Activated naive CD4-positive, alpha-beta T cell treated with anti-CD3 and anti-CD28 coated beads, Interleukin-2, amount 50 U/mL, for 24 hours (primary cell): ENCODE results near the gene RNF11.

ENCODE experiments used
- H3K27ac Mint-ChIP-seq: one replicate; pipeline ENCODE4 v1.8.0; 2021; ENCODE audit warnings: mild to moderate bottlenecking, mixed read lengths
- H3K27me3 Mint-ChIP-seq: one replicate; pipeline ENCODE4 v1.8.0; 2021; ENCODE audit warnings: mixed read lengths
- H3K36me3 Mint-ChIP-seq: one replicate; pipeline ENCODE4 v1.8.0; 2021; ENCODE audit warnings: mixed read lengths
- H3K4me1 Mint-ChIP-seq: one replicate; pipeline ENCODE4 v1.8.0; 2021; ENCODE audit warnings: mixed read lengths
- H3K4me3 Mint-ChIP-seq: one replicate; pipeline ENCODE4 v1.8.0; 2021; ENCODE audit warnings: mild to moderate bottlenecking, mixed read lengths
- H3K9me3 Mint-ChIP-seq: one replicate; pipeline ENCODE4 v1.8.0; 2021; ENCODE audit warnings: mixed read lengths

Gene RNF11

DNA sequence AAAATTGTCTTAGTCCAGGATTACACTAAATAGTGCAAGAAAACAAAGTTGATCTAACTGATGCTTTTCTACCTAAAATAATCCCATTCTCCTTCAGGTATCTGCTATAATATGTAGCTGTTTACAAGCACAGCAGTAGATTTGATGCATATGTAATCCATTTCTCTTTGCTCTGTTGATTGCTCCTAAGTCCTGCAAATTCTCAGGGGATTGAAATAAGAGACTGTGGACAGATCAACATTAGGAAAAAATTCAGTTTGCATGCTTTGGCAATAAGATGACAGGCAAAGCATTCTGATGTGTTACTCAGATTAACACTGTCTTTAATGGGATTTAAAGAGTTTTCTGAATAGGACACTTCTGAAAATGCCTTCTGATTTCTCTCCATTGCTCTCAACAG, 34.7 kb downstream of the RNF11 start:
- Mint-ChIP-seq H3K9me3 (no peaks in the 10 kb centered on the region), H3K4me3 (no peak overlapping the region), H3K27me3 (no peaks in the 10 kb centered on the region), H3K4me1 (peaks cover 24% of the 10 kb centered on the region), H3K27ac (no peak overlapping the region), H3K36me3 (peaks cover 10% of the 10 kb centered on the region)

DNA sequence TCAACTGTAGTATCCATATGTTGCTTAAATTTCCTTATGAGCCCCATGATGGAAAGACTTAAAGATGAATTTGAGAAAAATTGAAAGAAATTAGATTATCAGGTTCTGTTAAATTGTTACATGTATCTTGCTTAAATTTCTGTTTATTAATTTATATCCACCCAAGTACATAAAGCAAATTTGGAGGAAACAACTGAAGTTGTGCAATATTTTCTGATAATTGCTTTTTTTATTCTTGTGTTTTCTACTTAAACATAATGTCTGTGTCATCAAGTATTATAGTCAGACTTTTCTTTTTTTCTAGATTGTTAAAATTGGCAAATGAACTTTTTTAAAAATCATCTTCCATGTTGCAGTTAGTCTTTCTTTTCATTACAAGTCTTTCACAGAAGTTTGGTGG, 36.8 kb downstream of the RNF11 start:
- H3K27me3 Mint-ChIP-seq = no peaks in the 10 kb centered on the region
- H3K36me3 Mint-ChIP-seq = peaks cover 9% of the 10 kb centered on the region
- no peak overlapping the region for H3K27ac Mint-ChIP-seq
- H3K9me3 Mint-ChIP-seq = no peaks in the 10 kb centered on the region
- peaks cover 8% of the 10 kb centered on the region for H3K4me1 Mint-ChIP-seq
- H3K4me3 Mint-ChIP-seq = no peak overlapping the region

DNA sequence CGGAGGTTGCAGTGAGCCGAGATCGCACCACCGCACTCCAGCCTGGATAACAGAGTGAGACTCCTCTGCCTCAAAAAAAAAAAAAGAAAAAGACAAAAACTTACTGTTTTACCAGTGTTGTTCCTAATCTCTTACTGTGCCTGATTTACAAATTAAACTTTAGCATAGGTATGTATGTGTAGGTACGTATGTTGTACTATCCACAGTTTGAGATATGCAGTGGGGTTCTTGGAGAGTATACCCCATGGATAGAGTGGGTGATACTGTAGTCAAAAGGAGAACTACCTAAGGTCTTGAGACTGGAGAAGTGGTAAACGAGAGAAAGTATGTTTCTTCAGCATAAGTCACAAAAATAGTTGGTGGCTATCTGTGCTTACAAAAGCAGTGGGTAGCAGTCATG, 38.6 kb downstream of the RNF11 start:
- no peaks in the 10 kb centered on the region for H3K27me3 Mint-ChIP-seq
- no peak overlapping the region for H3K4me3 Mint-ChIP-seq
- H3K36me3 Mint-ChIP-seq = peaks cover 8% of the 10 kb centered on the region

DNA sequence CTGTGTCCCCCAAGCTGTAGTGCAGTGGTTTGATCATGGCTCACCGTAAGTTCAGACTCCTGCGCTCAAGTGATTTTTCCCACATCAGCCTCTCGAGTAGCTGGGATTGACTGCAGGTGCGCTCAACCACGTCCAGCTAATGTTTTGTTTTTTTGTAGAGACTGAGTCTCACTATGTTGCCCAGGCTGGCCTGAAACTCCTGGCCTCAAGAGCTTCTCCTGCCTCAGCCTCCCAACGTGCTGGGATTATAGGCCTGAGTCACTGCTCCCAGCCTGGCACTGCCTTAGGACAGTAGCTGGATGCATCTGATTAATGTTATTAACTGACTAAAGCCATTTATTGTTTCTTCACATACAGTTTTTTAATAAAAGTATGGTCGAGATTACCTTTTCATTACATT, 40.2 kb downstream of the RNF11 start:
- H3K9me3 Mint-ChIP-seq = no peaks in the 10 kb centered on the region
- H3K36me3 Mint-ChIP-seq = peaks cover 2% of the 10 kb centered on the region
- H3K27me3 Mint-ChIP-seq = no peaks in the 10 kb centered on the region
- H3K27ac Mint-ChIP-seq = no peak overlapping the region
- no peak overlapping the region for H3K4me3 Mint-ChIP-seq
- H3K4me1 Mint-ChIP-seq = no peaks in the 10 kb centered on the region

More for the DNA sequence above, 38.6 kb downstream of the RNF11 start:
- H3K4me1 Mint-ChIP-seq = no peaks in the 10 kb centered on the region
- no peaks in the 10 kb centered on the region for H3K9me3 Mint-ChIP-seq
- H3K27ac Mint-ChIP-seq = no peak overlapping the region

DNA sequence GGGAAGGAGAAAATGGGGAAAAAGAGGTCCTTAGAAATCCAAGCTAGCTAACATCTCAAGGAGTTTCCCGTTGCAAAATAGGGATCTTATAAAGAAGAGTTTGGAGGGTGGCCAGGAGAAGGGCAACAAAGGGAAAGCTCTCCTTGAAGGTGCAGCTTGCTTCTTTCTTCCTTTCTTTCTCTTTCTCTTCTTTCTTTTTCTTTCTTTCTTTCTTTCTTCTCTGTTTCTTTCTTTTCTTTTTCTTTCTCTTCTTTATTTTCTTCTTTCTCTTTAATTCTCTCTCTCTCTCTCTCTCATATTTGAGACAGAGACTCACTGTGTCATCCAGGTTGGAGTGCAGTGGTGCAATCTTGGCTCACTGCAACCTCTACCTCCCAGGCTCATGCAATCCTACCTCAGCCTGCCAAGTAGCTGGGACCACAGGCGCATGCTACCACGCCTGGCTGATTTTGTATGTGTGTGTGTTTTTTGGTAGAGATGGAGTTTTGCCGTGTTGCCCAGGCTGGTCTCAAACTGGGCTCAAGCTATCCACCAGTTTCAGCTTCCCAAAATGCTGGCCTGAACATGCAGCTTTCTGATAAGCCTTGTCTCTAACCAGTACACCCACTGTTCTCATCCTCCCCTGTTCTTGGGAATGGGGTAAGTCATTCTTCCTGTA, 44.4 kb downstream of the RNF11 start:
- Mint-ChIP-seq H3K4me3 (no peak overlapping the region), H3K9me3 (no peaks in the 10 kb centered on the region), H3K27ac (no peak overlapping the region)

DNA sequence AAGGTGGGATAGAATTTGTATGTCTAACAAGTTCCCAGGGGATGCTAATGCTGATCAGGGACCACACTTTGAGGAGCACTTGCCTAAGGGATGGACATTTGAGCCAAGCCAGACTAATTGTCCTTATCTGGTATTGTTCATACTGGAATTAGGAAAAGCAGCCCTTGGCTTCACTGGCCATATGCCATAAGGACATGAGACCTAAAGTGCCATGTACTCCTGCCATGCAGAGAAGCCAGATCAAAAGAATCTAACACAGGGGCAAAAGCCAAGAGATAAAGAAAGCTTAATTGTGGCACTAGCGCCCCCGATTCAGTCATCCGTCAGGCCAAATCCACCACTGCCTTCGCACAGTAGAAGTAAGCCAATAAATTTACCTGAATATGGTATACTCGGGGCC, 45.7 kb downstream of the RNF11 start:
- Mint-ChIP-seq H3K27me3 (no peaks in the 10 kb centered on the region), H3K9me3 (no peaks in the 10 kb centered on the region), H3K4me3 (no peak overlapping the region), H3K27ac (no peak overlapping the region), H3K4me1 (no peaks in the 10 kb centered on the region), H3K36me3 (no peaks in the 10 kb centered on the region)

More for the DNA sequence above, 44.4 kb downstream of the RNF11 start:
- Mint-ChIP-seq H3K27me3 (no peaks in the 10 kb centered on the region), H3K4me1 (no peaks in the 10 kb centered on the region), H3K36me3 (no peaks in the 10 kb centered on the region)

DNA sequence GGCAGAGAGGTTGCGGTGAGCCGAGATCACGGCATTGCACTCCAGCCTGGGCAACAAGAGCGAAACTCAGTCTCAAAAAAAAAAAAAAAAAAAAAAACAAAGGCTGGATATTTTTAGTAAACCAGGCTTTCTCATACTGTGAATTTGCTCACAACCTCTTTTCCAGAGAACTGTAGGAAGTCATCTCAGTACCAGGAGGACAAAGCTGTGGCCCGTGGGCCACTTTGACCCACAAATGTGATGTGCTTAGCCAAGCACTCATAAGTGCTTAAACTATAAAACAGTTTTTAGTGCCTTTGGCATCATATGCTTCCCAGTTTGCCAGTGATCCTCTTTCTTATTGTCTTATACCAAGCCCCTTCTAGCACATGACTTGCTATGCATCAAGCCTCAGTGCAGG, 46.5 kb downstream of the RNF11 start:
- Mint-ChIP-seq H3K36me3 (no peaks in the 10 kb centered on the region), H3K27ac (no peak overlapping the region), H3K4me1 (no peaks in the 10 kb centered on the region), H3K4me3 (no peak overlapping the region), H3K27me3 (no peaks in the 10 kb centered on the region), H3K9me3 (no peaks in the 10 kb centered on the region)

DNA sequence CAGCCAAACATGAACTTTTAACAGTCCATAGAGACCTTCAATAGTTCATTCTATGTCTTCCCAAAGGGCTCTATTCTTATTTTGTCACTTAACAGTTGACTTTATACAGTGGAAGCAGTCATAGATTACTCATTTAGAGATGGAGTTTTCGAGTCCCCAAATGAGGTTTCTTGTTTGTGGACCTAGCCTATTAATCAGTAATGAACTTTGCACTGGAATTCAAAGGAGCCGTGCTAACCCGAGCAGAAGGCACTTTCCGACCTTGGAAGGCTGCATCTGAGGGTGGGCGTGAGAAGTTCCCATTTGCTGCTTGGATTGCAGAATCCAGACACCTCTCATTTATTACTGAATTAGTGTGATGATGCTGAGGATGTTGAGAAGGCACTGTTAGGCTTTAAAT, 47.9 kb downstream of the RNF11 start:
- no peaks in the 10 kb centered on the region for H3K27me3 Mint-ChIP-seq
- H3K27ac Mint-ChIP-seq = no peak overlapping the region
- no peaks in the 10 kb centered on the region for H3K36me3 Mint-ChIP-seq
- no peak overlapping the region for H3K4me3 Mint-ChIP-seq
- no peaks in the 10 kb centered on the region for H3K9me3 Mint-ChIP-seq
- no peaks in the 10 kb centered on the region for H3K4me1 Mint-ChIP-seq

DNA sequence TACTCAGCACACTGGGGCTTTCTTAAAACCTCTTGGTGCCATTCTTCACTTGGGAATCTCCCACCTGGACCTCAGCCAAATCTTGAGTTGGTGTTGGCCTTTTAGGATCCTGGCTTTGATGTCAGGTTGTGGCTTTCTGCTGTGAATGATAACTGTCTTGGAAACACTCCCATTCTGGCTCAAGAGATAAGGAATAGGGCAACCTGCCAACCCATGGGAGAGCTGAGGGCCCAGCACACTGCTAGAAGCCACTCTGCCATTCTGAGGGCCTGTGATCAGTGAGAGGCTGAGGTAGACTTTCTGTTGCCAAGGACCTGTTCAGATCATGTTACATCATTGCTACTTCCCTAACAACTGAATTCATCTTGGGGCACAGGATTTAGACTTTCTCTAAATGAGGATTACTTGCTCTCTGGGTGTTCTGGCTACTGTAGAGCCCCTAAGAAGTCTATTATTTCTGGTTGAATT, 48.4 kb downstream of the RNF11 start:
- Mint-ChIP-seq H3K36me3 (no peaks in the 10 kb centered on the region), H3K4me1 (no peaks in the 10 kb centered on the region), H3K27ac (no peak overlapping the region), H3K9me3 (no peaks in the 10 kb centered on the region), H3K27me3 (no peaks in the 10 kb centered on the region), H3K4me3 (no peak overlapping the region)

DNA sequence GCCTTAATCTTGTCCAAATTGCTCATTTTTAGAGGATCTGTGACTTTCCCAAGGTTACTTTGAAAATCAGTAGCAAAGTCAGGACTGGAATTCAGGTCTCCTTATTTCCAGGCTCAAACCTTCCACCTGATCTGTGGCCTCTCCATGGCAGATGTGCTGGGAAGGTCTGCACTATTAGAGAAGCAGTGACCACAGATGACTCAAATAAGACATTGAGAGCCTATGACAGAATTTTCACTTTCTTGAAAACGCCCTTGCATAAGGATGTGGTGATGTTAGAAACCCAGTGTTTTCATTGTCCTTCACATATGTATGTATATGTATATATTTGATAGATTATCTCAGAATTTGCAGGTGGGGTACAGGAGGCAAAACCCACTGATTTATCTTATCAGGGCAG, 49.0 kb downstream of the RNF11 start:
- H3K4me1 Mint-ChIP-seq = no peaks in the 10 kb centered on the region
- H3K4me3 Mint-ChIP-seq = no peak overlapping the region
- H3K36me3 Mint-ChIP-seq = no peaks in the 10 kb centered on the region
- no peak overlapping the region for H3K27ac Mint-ChIP-seq
- no peaks in the 10 kb centered on the region for H3K9me3 Mint-ChIP-seq
- no peaks in the 10 kb centered on the region for H3K27me3 Mint-ChIP-seq

DNA sequence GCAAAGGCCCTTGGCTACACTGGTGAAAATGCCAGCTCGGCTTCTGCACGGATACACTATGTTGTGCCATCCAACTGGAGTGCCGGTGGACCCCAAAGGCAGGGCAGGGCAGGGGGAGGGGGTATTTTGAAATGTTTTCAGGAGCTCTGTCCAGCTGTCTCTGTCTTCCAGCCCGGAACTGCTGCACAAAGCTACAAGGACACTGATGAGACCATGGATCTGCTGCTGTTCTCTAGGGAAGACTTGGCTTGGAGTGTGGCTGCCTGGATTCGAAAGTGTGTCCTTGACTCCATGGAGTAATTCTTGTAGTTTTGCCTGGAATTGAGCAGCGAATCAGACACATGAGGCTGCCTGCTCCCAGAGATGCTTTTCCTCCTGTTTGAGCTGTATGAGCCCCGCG, 51.9 kb downstream of the RNF11 start:
- no peak overlapping the region for H3K27ac Mint-ChIP-seq
- no peak overlapping the region for H3K4me3 Mint-ChIP-seq
- no peaks in the 10 kb centered on the region for H3K36me3 Mint-ChIP-seq
- H3K4me1 Mint-ChIP-seq = no peaks in the 10 kb centered on the region
- H3K9me3 Mint-ChIP-seq = no peaks in the 10 kb centered on the region
- no peaks in the 10 kb centered on the region for H3K27me3 Mint-ChIP-seq

DNA sequence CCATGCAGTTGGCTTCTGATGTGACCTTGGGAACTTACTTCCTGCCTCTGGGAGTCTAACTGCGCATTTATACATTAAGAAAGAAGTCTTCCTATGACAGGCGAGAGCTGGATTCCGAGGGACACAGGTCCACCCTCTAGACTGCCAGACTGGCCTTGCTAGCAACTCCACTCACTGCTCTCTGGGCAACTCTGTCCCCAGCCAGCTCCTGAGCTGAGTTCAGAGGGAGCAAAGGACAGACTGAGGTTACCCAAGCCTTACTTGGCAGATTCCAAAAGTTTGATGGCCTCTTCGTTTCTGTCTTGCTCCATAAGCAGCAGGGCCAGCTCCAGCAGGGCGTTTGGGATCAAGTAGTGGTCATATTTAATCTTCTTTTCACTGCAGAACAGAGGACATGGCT, 52.5 kb downstream of the RNF11 start:
- Mint-ChIP-seq H3K27me3 (no peaks in the 10 kb centered on the region), H3K4me1 (no peaks in the 10 kb centered on the region), H3K9me3 (no peaks in the 10 kb centered on the region), H3K27ac (no peak overlapping the region), H3K36me3 (no peaks in the 10 kb centered on the region), H3K4me3 (no peak overlapping the region)

DNA sequence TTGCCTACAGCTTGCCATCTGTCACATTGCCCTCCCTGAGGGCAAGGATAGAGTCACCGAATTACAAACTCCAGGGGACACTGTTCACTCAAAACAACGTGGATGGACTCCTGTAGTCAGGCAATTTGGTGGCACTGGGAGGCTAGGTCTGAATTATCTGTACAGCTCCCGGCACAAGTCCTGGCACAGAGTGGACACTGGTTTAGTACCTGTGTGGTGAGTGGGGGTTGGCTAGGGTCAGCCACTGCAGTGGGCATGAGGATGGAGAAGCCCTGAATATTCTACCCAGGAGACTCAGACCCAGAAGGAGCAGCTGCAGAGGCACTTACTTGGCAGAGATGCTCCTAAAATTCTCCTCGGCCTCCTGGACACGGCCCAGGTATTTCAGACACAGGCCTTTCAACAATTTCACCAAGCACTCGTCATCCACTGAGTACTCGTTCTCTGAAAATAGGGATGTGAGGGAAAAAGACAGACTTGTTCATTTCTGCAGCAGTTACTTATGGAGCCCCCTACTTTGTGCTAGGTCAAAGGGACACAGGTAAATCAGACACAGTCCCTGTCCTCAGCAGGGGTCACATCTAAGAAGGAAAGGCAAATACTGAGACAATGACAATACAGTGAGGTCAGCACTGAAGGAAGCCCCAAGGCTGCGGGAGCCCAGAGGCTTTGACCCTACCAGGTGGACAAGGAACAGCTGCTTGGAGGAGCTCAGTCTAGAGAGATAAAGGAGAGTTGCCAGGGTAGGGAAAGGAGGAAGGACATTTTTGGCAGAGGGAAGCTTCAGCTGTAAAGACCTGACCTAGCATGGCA, 53.8 kb downstream of the RNF11 start:
- H3K4me3 Mint-ChIP-seq = no peak overlapping the region
- no peaks in the 10 kb centered on the region for H3K36me3 Mint-ChIP-seq
- H3K27me3 Mint-ChIP-seq = no peaks in the 10 kb centered on the region
- no peaks in the 10 kb centered on the region for H3K4me1 Mint-ChIP-seq
- no peaks in the 10 kb centered on the region for H3K9me3 Mint-ChIP-seq
- H3K27ac Mint-ChIP-seq = no peak overlapping the region

DNA sequence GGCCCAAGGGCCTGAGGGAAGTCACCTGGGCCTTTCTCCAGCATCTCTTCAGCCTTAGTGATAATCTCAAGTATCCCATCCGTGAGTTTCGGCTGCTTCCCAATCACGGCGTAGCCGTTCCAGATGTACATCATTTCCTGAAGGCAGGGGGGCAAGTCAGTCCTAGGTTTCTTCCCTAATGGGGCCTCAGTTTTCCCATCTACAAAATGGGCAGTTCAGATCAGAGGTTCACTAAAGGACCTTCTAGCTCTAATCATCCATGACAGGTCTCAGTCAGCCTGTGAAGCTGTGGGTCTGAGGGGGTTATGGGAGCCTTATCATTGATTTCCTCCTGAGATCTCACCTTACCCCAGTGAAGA, 54.4 kb downstream of the RNF11 start:
- H3K4me1 Mint-ChIP-seq = peaks cover 1% of the 10 kb centered on the region
- H3K4me3 Mint-ChIP-seq = no peak overlapping the region
- no peaks in the 10 kb centered on the region for H3K36me3 Mint-ChIP-seq
- no peaks in the 10 kb centered on the region for H3K9me3 Mint-ChIP-seq
- H3K27me3 Mint-ChIP-seq = no peaks in the 10 kb centered on the region
- no peak overlapping the region for H3K27ac Mint-ChIP-seq

DNA sequence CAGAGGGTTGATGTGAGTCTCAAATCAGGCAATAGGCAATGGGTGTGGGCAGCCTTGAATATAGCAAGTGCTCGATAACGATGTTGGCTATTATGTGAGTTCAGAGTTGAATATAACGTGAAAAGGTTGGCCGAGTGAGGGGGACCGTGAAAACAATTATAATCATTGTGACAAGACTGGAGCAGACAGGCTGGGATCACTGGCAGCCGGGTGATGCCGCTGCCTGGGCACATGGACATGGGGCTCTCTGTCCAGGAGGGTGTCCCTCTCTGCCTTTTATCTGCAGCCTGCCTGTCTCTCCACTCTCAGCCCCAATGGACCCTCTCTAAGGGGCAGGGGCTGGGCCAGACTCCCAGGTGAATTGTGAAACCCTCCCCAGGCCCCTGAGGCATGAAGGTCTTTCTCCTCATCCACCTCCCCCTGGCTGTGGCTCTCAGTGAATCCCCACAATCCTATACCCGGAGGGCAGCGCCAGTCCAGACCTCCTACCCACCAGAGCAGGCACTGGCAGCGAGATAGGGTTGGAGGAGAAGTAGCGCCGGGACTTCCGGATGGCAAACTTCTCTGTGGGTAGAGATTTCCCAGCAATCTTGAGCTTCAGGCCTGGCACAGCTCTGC, 57.9 kb downstream of the RNF11 start:
- no peak overlapping the region for H3K27ac Mint-ChIP-seq
- no peaks in the 10 kb centered on the region for H3K9me3 Mint-ChIP-seq
- H3K4me3 Mint-ChIP-seq = no peak overlapping the region
- no peaks in the 10 kb centered on the region for H3K36me3 Mint-ChIP-seq
- peaks cover 21% of the 10 kb centered on the region for H3K4me1 Mint-ChIP-seq
- no peaks in the 10 kb centered on the region for H3K27me3 Mint-ChIP-seq

DNA sequence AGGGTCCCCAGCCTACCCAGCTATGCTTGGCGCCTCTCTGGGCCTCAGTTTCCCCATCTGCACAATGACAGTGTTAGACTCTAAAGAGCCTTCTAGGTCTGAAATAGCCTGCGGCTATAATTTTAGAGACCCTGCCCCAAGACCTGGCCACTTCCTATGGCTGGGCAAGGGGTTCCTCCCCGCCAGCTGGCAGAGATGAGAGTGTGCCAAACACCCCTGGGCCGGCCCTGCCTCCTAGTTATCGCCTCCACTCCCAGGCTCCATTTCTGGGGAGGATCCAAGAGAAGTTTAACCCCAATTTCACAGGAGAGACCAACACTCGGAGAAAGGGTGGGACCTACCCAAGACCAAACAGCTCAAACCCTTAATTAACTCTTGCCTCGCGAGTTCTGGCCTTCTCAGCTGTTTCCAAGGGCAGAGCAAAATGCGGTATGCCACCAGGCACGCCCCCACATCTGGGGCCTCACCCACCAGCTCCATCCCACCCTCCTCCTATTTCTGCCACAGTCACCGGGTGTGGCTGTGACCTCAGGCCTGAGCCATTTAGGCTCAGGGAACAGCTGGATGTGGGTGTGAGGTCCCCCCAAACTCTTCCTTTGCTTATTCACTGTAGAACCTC, 58.6 kb downstream of the RNF11 start:
- H3K4me3 Mint-ChIP-seq = no peak overlapping the region
- H3K36me3 Mint-ChIP-seq = no peaks in the 10 kb centered on the region
- no peaks in the 10 kb centered on the region for H3K27me3 Mint-ChIP-seq
- H3K9me3 Mint-ChIP-seq = no peaks in the 10 kb centered on the region
- peaks cover 21% of the 10 kb centered on the region for H3K4me1 Mint-ChIP-seq
- no peak overlapping the region for H3K27ac Mint-ChIP-seq
